ENCODE results near the gene HINT2.

HINT2 gene

DNA sequence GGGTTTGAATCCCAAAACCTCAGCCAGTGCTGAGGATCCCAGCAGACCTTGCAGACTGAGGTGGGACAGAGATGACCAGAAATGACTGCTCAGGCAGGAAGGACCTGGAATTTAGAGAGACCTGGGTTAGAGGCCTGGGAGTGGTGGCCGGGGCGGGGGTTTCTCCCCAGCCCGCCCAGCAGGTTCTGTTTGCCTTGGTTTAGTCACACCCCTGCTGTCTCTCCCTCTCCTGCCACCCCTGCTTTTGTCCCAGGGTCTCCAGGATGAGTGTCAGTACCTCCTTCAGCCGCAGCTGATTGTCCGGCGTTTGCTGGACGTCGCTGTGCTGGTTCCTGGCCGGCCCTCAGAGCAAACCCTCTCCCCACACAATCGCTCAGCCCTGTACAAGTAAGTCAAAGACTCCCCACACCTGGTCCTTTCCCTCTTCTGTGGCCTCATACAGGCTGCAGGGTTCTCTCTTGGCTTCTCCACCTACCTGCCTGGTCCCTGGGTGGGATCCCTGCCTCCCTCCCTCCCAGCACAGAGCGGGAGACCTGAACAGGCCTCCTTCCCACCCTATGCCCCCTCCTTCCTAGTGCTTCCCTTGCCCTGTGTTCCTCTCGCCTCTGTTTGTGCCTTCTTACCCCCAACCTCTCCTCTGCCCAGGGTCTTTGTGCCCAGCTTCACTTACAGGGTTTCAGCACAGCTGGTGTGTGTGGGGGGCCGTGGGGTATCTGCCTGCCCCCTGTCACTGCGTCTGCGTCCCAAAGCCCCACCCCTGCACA is 26.2 kb upstream of the HINT2 start:
- no peak overlapping the region for H3K4me3 ChIP-seq (ENCODE audit: low read depth, low read length)
- in situ Hi-C loops (cut with HindIII; ENCODE audit: low sequenced_read_pairs) = no loop called here
- TF ChIP-seq, protein P1, sequence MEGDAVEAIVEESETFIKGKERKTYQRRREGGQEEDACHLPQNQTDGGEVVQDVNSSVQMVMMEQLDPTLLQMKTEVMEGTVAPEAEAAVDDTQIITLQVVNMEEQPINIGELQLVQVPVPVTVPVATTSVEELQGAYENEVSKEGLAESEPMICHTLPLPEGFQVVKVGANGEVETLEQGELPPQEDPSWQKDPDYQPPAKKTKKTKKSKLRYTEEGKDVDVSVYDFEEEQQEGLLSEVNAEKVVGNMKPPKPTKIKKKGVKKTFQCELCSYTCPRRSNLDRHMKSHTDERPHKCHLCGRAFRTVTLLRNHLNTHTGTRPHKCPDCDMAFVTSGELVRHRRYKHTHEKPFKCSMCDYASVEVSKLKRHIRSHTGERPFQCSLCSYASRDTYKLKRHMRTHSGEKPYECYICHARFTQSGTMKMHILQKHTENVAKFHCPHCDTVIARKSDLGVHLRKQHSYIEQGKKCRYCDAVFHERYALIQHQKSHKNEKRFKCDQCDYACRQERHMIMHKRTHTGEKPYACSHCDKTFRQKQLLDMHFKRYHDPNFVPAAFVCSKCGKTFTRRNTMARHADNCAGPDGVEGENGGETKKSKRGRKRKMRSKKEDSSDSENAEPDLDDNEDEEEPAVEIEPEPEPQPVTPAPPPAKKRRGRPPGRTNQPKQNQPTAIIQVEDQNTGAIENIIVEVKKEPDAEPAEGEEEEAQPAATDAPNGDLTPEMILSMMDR (IDR thresholded peaks at IDR 0.05; ENCODE audit: low read depth, low read length) = no peak
- DNase-seq (ENCODE audit: low read depth, low spot score) = no peak

DNA sequence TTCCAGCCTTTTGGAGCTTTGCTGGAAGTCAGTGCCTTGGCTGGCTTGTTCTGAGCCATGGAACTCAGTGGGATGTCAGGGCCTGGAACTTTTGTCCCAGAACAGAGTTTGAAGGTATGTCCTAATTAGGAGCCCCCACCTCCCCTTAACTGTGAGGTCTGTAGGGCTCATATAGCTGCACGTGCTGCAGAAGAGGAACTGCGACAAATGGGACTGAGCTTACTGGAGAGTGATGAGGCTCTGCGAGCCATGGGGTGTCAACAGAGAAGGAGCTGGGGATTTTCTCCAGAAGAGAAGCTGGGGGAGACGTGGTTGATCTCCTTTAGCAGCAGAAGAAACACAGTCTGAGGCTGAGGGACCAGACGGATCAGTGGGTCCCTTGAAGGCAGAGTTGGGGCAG is 25.1 kb upstream of the HINT2 start:
- no peak overlapping the region for H3K4me3 ChIP-seq (ENCODE audit: low read depth, low read length)
- in situ Hi-C loops (cut with HindIII; ENCODE audit: low sequenced_read_pairs) = no loop called here
- TF ChIP-seq, protein P1 (IDR thresholded peaks at IDR 0.05; ENCODE audit: low read depth, low read length) = no peak
- DNase-seq (ENCODE audit: low read depth, low spot score) = no peak

- TF ChIP-seq, protein P1 (IDR thresholded peaks at IDR 0.05; ENCODE audit: low read depth, low read length) = no peak
- H3K4me3 ChIP-seq (ENCODE audit: low read depth, low read length) = no peak overlapping the region
- in situ Hi-C loops (cut with HindIII; ENCODE audit: low sequenced_read_pairs) = no loop called here
These were observed 21.8 kb upstream of the HINT2 start for GRCh38 chr9:35836595-35836994.

GRCh38 chr9:35835766-35836165 is 20.9 kb upstream of the HINT2 start:
- in situ Hi-C loops (cut with HindIII; ENCODE audit: low sequenced_read_pairs) = no loop called here
- no peak overlapping the region for H3K4me3 ChIP-seq (ENCODE audit: low read depth, low read length)
- TF ChIP-seq, protein P1 (IDR thresholded peaks at IDR 0.05; ENCODE audit: low read depth, low read length) = no peak
- DNase-seq (ENCODE audit: low read depth, low spot score) = no peak

More at GRCh38 chr9:35836595-35836994, 21.8 kb upstream of the HINT2 start:
- DNase-seq (ENCODE audit: low read depth, low spot score) = no peak

DNA sequence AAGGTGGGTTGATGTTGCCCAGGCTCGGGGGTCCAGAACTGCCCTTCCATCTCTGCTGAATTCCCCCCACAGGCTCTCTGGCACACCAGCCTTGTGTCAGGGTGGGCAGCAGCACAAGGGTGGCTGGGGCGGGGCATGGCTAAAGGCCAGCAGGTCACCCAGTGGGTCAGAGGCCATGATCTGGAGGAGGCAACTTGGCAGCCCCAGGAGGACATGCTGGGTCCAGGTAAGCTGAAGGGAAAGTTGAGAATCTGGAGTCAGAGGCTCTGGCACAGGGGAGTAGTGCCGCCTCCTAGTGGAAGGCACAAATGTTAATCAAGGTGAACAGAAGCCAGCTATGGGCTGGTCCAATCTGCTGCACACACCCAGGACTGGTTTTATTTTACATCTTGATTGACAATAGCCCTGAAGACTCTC is 20.4 kb upstream of the HINT2 start:
- no peak overlapping the region for H3K4me3 ChIP-seq (ENCODE audit: low read depth, low read length)
- in situ Hi-C loops (cut with HindIII; ENCODE audit: low sequenced_read_pairs) = no loop called here
- no peak for DNase-seq (ENCODE audit: low read depth, low spot score)
- TF ChIP-seq, protein P1 (IDR thresholded peaks at IDR 0.05; ENCODE audit: low read depth, low read length) = peak; percentile 43

- in situ Hi-C loops (cut with HindIII; ENCODE audit: low sequenced_read_pairs) = no loop called here
- no peak overlapping the region for H3K4me3 ChIP-seq (ENCODE audit: low read depth, low read length)
- TF ChIP-seq, protein P1 (IDR thresholded peaks at IDR 0.05; ENCODE audit: low read depth, low read length) = no peak
- no peak for DNase-seq (ENCODE audit: low read depth, low spot score)
These were observed 19.7 kb upstream of the HINT2 start for GRCh38 chr9:35834260-35835215.

Data from astrocyte of the spinal cord (primary cell).